Adrenal gland (tissue), 5 donors: Measurements from ENCODE around the gene NAA50.

Experiments
- CTCF ChIP-seq, 6 experiments: fragments of 450-650 bp in 4 of 6; fragments of 200-600 bp in 2 of 6; sonication (generic) in 1 of 6; IDR thresholded peaks; 1 replicate in 5 of 6; 2 replicates in 1 of 6; pipeline versions ENCODE4 v1.5.1 to v1.8.0; 2016 to 2021; ENCODE audit warnings: antibody characterized with exemption in 6 of 6, mild to moderate bottlenecking in 2 of 6, moderate library complexity in 1 of 6
- POLR2A ChIP-seq, 2 donors: fragments of 450-650 bp; IDR thresholded peaks; one replicate each; pipeline ENCODE4 v1.6.1; 2017; ENCODE audit warnings: antibody characterized with exemption in 2 of 2, mild to moderate bottlenecking in 2 of 2, moderate library complexity in 1 of 2
- donor health status: DM: no; HTN: no; CAD: no.

GRCh38 chr3:113698213-113698742, 47.8 kb downstream of the NAA50 start:
- TF ChIP-seq CTCF (IDR thresholded peaks at IDR 0.05) = no peak
- TF ChIP-seq POLR2A (IDR thresholded peaks at IDR 0.05) = no peak
